CD4-positive, alpha-beta T cell treated with Interleukin-4 for 4 hours (primary cell): ENCODE measurements around the gene ZC3H18.

Experiments used
- DNase-seq: peaks from one replicate; pipeline ENCODE4 v3.0.0-alpha.2; 2020

The ZC3H18 gene

GRCh38 chr16:88627531-88628411, 57.6 kb downstream of the ZC3H18 start:
- no peak for DNase-seq

- no peak for DNase-seq
Measured at GRCh38 chr16:88628512-88628974, 58.3 kb downstream of the ZC3H18 start.

- DNase-seq = no peak
Measured at GRCh38 chr16:88629835-88630234, 59.6 kb downstream of the ZC3H18 start.

GRCh38 chr16:88630433-88630832, 60.2 kb downstream of the ZC3H18 start:
- no peak for DNase-seq

GRCh38 chr16:88630941-88631340, 60.7 kb downstream of the ZC3H18 start:
- DNase-seq = no peak

- DNase-seq = no peak
Measured at GRCh38 chr16:88631384-88631783, 61.2 kb downstream of the ZC3H18 start.

- no peak for DNase-seq
Measured at GRCh38 chr16:88631920-88632586, 61.9 kb downstream of the ZC3H18 start.

- no peak for DNase-seq
Measured at GRCh38 chr16:88632587-88632930, 62.4 kb downstream of the ZC3H18 start.

GRCh38 chr16:88633684-88634140, 63.5 kb downstream of the ZC3H18 start:
- DNase-seq = peak; percentile 51

GRCh38 chr16:88634141-88634993, 64.2 kb downstream of the ZC3H18 start:
- DNase-seq = peak; percentile 47

GRCh38 chr16:88634994-88635670, 64.9 kb downstream of the ZC3H18 start:
- DNase-seq = no peak

GRCh38 chr16:88635671-88636319, 65.6 kb downstream of the ZC3H18 start:
- DNase-seq = no peak

- no peak for DNase-seq
Measured at GRCh38 chr16:88636488-88637265, 66.5 kb downstream of the ZC3H18 start.

- DNase-seq = no peak
Measured at GRCh38 chr16:88638323-88639230, 68.4 kb downstream of the ZC3H18 start, which contains the start of gene IL17C. Gene IL17C (plus strand): TSS chr16:88638572. CDS start chr16:88638642, 70 bp downstream.

- no peak for DNase-seq
Measured at GRCh38 chr16:88639231-88640038, 69.2 kb downstream of the ZC3H18 start.

- DNase-seq = no peak
Measured at GRCh38 chr16:88640039-88640495, 69.9 kb downstream of the ZC3H18 start.

GRCh38 chr16:88640498-88641247, 70.5 kb downstream of the ZC3H18 start:
- DNase-seq = no peak
